ENCODE results near the gene AZIN2. TPM values are rescaled to one million over a fixed set of nuclear protein-coding genes. Genes with fewer than 3 reads are reported as not detected.

The AZIN2 gene
- total and polyA plus RNA-seq, 9 of the 15 experiments (the other 6 are each of a cell fraction or from before 2014, with no cell fraction given) = 0.06 to 0.91 (median 0.42) TPM; not detected in 2

GRCh38 chr1:33130297-33130696, 49.3 kb downstream of the AZIN2 start (continued):
- TF ChIP-seq, protein P1, sequence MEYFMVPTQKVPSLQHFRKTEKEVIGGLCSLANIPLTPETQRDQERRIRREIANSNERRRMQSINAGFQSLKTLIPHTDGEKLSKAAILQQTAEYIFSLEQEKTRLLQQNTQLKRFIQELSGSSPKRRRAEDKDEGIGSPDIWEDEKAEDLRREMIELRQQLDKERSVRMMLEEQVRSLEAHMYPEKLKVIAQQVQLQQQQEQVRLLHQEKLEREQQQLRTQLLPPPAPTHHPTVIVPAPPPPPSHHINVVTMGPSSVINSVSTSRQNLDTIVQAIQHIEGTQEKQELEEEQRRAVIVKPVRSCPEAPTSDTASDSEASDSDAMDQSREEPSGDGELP (CRISPR knock-in tag; IDR thresholded peaks at IDR 0.05; ENCODE audit: borderline replicate concordance) = peak; percentile 77
- no peak for TF ChIP-seq ZNF3 (CRISPR knock-in tag; IDR thresholded peaks at IDR 0.05)
- TF ChIP-seq HNRNPLL (IDR thresholded peaks at IDR 0.05; ENCODE audit: low read depth, low read length, poor library complexity, severe bottlenecking) = no peak
- TF ChIP-seq, protein P2, sequence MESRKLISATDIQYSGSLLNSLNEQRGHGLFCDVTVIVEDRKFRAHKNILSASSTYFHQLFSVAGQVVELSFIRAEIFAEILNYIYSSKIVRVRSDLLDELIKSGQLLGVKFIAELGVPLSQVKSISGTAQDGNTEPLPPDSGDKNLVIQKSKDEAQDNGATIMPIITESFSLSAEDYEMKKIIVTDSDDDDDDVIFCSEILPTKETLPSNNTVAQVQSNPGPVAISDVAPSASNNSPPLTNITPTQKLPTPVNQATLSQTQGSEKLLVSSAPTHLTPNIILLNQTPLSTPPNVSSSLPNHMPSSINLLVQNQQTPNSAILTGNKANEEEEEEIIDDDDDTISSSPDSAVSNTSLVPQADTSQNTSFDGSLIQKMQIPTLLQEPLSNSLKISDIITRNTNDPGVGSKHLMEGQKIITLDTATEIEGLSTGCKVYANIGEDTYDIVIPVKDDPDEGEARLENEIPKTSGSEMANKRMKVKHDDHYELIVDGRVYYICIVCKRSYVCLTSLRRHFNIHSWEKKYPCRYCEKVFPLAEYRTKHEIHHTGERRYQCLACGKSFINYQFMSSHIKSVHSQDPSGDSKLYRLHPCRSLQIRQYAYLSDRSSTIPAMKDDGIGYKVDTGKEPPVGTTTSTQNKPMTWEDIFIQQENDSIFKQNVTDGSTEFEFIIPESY (CRISPR knock-in tag; IDR thresholded peaks at IDR 0.05) = no peak
- no peak for TF ChIP-seq GTF2E2 (tag; IDR thresholded peaks at IDR 0.05)
- TF ChIP-seq BCOR (IDR thresholded peaks at IDR 0.05) = no peak
- no peak for TF ChIP-seq XRCC4 (IDR thresholded peaks at IDR 0.05; ENCODE audit: extremely low read depth, insufficient read depth, insufficient read length)
- TF ChIP-seq BMI1 (IDR thresholded peaks at IDR 0.05; ENCODE audit: low read length) = no peak
- TF ChIP-seq POLR2AphosphoS2 (IDR thresholded peaks at IDR 0.05; ENCODE audit: low read length) = no peak
- no peak for TF ChIP-seq ZNF232 (CRISPR knock-in tag; IDR thresholded peaks at IDR 0.05)
- TF ChIP-seq ZNF445 (CRISPR knock-in tag; IDR thresholded peaks at IDR 0.05; ENCODE audit: low read depth) = no peak
- no peak for TF ChIP-seq STAT6 (CRISPR knock-in tag; IDR thresholded peaks at IDR 0.05)
- no peak for TF ChIP-seq SIX5 (IDR thresholded peaks at IDR 0.05; ENCODE audit: borderline replicate concordance in 1 of 2, insufficient read depth in 1 of 2, low read depth in 1 of 2, low read length in 2 of 2)
- TF ChIP-seq TCF7L2 (IDR thresholded peaks at IDR 0.05; ENCODE audit: low read depth, low read length) = no peak
- no peak for TF ChIP-seq ZBTB1 (CRISPR knock-in tag; IDR thresholded peaks at IDR 0.05; ENCODE audit: borderline replicate concordance, low read depth)
- TF ChIP-seq ZNF347 (CRISPR knock-in tag; IDR thresholded peaks at IDR 0.05; ENCODE audit: low read depth) = no peak
- TF ChIP-seq ZNF766 (CRISPR knock-in tag; conservative IDR thresholded peaks at IDR 0.05) = 0 out of 2 replicates have a peak, but pooled peaks have one; percentile 64
- no peak for TF ChIP-seq SFPQ (IDR thresholded peaks at IDR 0.05; ENCODE audit: low read depth, low read length)
- no peak for TF ChIP-seq ZNF586 (CRISPR knock-in tag; conservative IDR thresholded peaks at IDR 0.05)
- TF ChIP-seq L3MBTL2 (IDR thresholded peaks at IDR 0.05) = 0 out of 2 replicates have a peak, but pooled peaks have one; percentile 15

All from K562 (cell line).